Stomach (tissue), 9 donors: Measurements from ENCODE around the gene ETV1. TPM values are rescaled to one million over a fixed set of nuclear protein-coding genes. Genes with fewer than 3 reads are reported as not detected.

Experiments used
- DNase-seq, 2 donors: peaks; one replicate each; pipeline versions ENCODE4 v3.0.0 to v3.0.0-alpha.2; 2013 to 2019
- H3K27ac ChIP-seq, 5 donors: fragments of 200-600 bp in 4 of 5; sonication (generic) in 4 of 5; one replicate each; pipeline ENCODE4 v1.5.1; 2013 to 2019; ENCODE audit warnings: mild to moderate bottlenecking in 1 of 5, moderate library complexity in 1 of 5
- H3K27me3 ChIP-seq, 3 donors: fragments of 200-600 bp; sonication (generic); one replicate each; pipeline ENCODE4 v1.5.1; 2017 to 2019; ENCODE audit warnings: mixed run types in 1 of 3
- H3K36me3 ChIP-seq, 4 donors: fragments of 200-600 bp; sonication (generic); 1 replicate in 3 of 4; 2 replicates in 1 of 4; pipeline ENCODE4 v1.5.1; 2016 to 2019
- H3K4me1 ChIP-seq, 4 donors: fragments of 200-600 bp; sonication (generic); one replicate each; pipeline ENCODE4 v1.5.1; 2016 to 2019
- H3K4me3 ChIP-seq, 4 donors: fragments of 200-600 bp; sonication (generic) in 3 of 4; one replicate each; pipeline ENCODE4 v1.5.1; 2016 to 2019; ENCODE audit warnings: mild to moderate bottlenecking in 1 of 4
- H3K9me3 ChIP-seq, 4 donors: fragments of 200-600 bp; sonication (generic); one replicate each; pipeline ENCODE4 v1.5.1; 2016 to 2019
- CTCF ChIP-seq, 7 experiments: fragments of 450-650 bp in 4 of 7; fragments of 200-600 bp in 3 of 7; sonication (generic) in 3 of 7; IDR thresholded peaks; one replicate each; pipeline ENCODE4 v1.5.1; 2016 to 2019; ENCODE audit warnings: antibody characterized with exemption in 7 of 7, control low read depth in 2 of 7, mild to moderate bottlenecking in 1 of 7
- EP300 ChIP-seq: sonication (generic); formaldehyde crosslinking; IDR thresholded peaks from one replicate; pipeline ENCODE4 v1.6.1; 2017; ENCODE audit warnings: antibody characterized with exemption
- POLR2A ChIP-seq, 4 donors: fragments of 450-650 bp; IDR thresholded peaks; one replicate each; pipeline ENCODE4 v1.6.1; 2016; ENCODE audit warnings: antibody characterized with exemption in 4 of 4, control low read depth in 2 of 4, mild to moderate bottlenecking in 1 of 4, moderate library complexity in 1 of 4
- POLR2AphosphoS5 ChIP-seq, 3 donors: sonication (generic); formaldehyde crosslinking; IDR thresholded peaks; one replicate each; pipeline ENCODE4 v1.6.1; 2016; ENCODE audit warnings: antibody characterized with exemption in 3 of 3
- WGBS, 5 donors: extraction: QIAGEN DNeasy Blood & Tissue Kit in 3 of 5; methylation state at CpG; one replicate each; pipeline versions ENCODE4 v1.1.5 to v1.1.7; 2013 to 2018; 5-methylcytosine and 5-hydroxymethylcytosine counted together
- intact Hi-C: fragments of 100-400 bp; cut with DNase I; formaldehyde crosslinking; loops from one replicate; pipeline ENCODE4 v1.15.1; 2023; ENCODE audit warnings: low total_unique reads
- polyA plus RNA-seq, 3 donors: library from polyadenylated mRNA; stranded (reverse); fragments of 200-250 nt; gene quantifications; one replicate each; pipeline ENCODE4 v1.2.3, GENCODE V29; 2013
- small RNA-seq, 4 donors: library from RNA; depleted of rRNA; stranded (forward); fragments of <200 nt; gene quantifications; one replicate each; pipeline ENCODE3, GENCODE V24; 2016
- total RNA-seq, 5 donors: library from RNA; depleted of rRNA; stranded (reverse); fragments of >200 nt; gene quantifications; one replicate each; pipeline versions ENCODE4 v1.1.0 to v1.2.3, GENCODE V29; 2014 to 2016
- donor health status: healthy with polysubstance abuse.
- donor health status: Bipolar disorder and iron deficiency.
- donor health status: healthy.

ETV1 gene
- total and polyA plus RNA-seq, 8 donors: 0.29 to 17.6 (median 1.3) TPM

GRCh38 chr7:13845601-13846000 is 143.9 kb downstream of the ETV1 start:
- intact Hi-C loops: no loop called here
- TF ChIP-seq POLR2AphosphoS5 (IDR thresholded peaks at IDR 0.05) (no peak), CTCF (IDR thresholded peaks at IDR 0.05) (no peak), EP300 (no peak), POLR2A (IDR thresholded peaks at IDR 0.05) (no peak)
- H3K27me3 ChIP-seq: no peaks in the 10 kb centered on the region
- 77 to 86% (median 83%) methylated on average over 3 of the region's 3 CpGs for WGBS, 5 donors
- peaks cover 0 to 5% (median 0%) of the 10 kb centered on the region in 4 donors for H3K4me1 ChIP-seq
- no peaks in the 10 kb centered on the region for H3K36me3 ChIP-seq
- no peaks in the 10 kb centered on the region for H3K9me3 ChIP-seq
- no peak overlapping the region for H3K4me3 ChIP-seq
- no peak overlapping the region for H3K27ac ChIP-seq
- DNase-seq: no peak

- 47 to 68% (median 58%) methylated on average over 2 of the region's 2 CpGs for WGBS, 5 donors
- H3K4me1 ChIP-seq: no peaks in the 10 kb centered on the region
- H3K27me3 ChIP-seq: no peaks in the 10 kb centered on the region
- intact Hi-C loops: no loop called here
- no peak for DNase-seq
- no peak overlapping the region for H3K27ac ChIP-seq
- no peak overlapping the region for H3K4me3 ChIP-seq
- H3K9me3 ChIP-seq: no peaks in the 10 kb centered on the region
- no peaks in the 10 kb centered on the region for H3K36me3 ChIP-seq
- TF ChIP-seq POLR2AphosphoS5 (IDR thresholded peaks at IDR 0.05) (no peak), POLR2A (IDR thresholded peaks at IDR 0.05) (no peak), EP300 (no peak), CTCF (IDR thresholded peaks at IDR 0.05) (no peak)
Observed at GRCh38 chr7:13844954-13845353, 144.5 kb downstream of the ETV1 start.

GRCh38 chr7:13841284-13841683 is 148.2 kb downstream of the ETV1 start:
- H3K27ac ChIP-seq: no peak overlapping the region
- no peak for DNase-seq
- intact Hi-C loops: no loop called here
- WGBS, 5 donors: 81 to 94% (median 90%) methylated on average over 2 of the region's 2 CpGs
- TF ChIP-seq POLR2A (IDR thresholded peaks at IDR 0.05) (no peak), POLR2AphosphoS5 (IDR thresholded peaks at IDR 0.05) (no peak), EP300 (no peak), CTCF (IDR thresholded peaks at IDR 0.05) (no peak)
- H3K27me3 ChIP-seq: no peaks in the 10 kb centered on the region
- no peaks in the 10 kb centered on the region for H3K36me3 ChIP-seq
- H3K4me3 ChIP-seq: no peak overlapping the region
- H3K9me3 ChIP-seq: no peaks in the 10 kb centered on the region
- no peaks in the 10 kb centered on the region for H3K4me1 ChIP-seq

Small RNAs within 50 kb of the gene (small RNA-seq; reads per million reads assigned to genes)
- 0 reads per million in 4 donors for gene RF00019
